ENCODE results near the gene ZBTB7C. TPM values are rescaled to one million over a fixed set of nuclear protein-coding genes. Genes with fewer than 3 reads are reported as not detected.

Gene ZBTB7C
- total RNA-seq, 1 donor from 2014 or later = 0.99 TPM

DNA sequence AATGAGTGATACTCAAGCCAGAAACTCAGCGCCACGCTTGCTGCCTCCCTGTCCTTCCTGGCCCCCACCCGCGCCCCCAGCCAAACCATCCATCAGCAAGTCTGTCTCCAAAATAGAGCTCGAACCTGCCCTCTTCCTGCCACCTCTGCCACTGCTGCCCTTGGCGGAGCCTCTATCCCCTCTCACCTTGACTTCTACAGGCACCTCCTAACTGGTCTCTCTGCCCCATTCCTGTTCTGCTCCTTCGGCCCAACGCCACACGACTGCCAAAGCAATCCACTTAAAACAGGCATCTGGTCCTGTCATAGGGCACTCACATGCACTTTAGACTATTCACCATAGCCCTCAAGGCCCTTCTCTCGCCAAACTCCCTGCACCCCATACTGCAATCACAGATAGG, 268.5 kb downstream of the ZBTB7C start:
- DNase-seq (ENCODE audit: low read depth) = no peak

DNA sequence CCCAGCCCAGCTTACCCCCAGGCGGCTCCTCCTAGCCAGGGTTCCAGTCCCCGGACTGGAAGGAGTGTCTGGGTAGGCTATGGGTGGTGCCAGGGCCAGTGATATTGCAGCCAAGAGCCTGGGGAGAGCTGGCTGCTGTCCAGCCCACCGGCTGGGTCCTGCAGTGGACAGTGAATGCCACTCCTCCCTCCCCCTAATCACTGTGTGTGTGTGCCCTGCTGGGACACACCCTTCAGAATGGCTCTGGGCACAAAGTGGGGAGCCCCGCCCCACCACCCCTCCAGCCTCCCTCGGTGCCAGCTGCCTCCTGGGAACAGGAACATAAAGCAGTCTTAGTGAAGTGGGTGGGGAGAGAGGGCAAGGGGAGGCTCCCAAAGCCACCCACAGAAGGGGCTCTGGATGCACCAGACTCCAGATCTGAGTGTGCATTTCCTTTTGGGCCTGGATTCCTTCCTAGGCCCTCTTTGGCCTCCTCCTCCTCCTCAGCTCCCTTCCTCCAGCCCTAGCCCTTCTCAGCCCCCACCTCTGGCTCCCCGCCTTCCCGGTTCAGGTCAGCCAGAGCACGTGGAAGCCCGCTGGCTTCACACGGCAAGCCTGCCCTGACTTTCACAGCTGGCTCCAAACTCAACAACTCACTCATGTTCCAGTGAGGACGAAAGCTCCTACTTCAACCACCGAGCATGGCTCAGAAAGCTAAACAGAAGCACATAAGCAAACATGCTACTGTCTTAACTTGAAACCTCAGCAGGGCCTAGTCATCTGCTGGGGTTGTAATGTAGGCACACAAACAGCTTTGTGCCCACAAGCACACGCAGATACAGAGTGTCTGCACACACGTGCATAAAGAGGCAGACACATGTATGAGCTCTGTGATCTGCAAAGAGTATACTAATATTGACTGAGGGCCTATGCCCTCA, 269.5 kb downstream of the ZBTB7C start:
- peak; percentile 58 for DNase-seq (ENCODE audit: low read depth)

DNA sequence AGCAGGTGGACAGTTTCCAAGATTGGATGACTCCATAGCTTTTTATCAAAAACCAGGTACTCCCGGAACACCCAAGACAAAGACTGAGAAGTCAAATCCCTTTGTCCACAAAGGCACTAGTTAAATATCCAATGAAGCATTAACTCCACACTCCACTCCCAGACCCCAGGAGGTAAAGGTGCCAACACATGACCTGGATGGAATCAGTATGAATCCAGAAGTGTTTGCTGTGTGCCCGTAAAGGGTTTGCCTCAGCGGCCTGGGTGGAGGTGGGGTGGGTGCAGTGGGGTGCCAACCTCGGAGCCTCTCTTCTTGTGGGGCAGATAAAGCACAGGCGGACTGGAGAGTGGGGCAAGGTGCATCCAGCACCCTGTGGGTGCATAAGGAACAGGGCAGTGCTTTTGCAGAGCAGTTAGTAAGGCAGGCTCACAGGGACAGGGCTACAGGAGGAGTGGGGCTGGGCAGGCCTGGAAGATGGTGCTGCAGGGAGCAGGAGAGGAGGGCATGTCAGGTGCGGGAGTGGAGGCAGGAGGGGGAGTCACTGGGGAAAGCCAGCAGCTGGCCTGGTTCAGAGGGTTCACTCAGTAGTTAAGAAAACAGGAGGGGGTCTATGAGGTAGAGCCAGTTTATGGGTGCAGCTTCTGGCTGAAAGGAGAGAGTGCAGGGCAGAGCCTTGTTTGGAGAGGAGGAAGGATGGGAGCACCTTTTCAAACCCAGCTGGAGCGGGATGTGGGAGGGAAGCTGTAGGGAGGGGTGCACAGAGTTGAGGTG, 270.3 kb downstream of the ZBTB7C start:
- no peak for DNase-seq (ENCODE audit: low read depth)

DNA sequence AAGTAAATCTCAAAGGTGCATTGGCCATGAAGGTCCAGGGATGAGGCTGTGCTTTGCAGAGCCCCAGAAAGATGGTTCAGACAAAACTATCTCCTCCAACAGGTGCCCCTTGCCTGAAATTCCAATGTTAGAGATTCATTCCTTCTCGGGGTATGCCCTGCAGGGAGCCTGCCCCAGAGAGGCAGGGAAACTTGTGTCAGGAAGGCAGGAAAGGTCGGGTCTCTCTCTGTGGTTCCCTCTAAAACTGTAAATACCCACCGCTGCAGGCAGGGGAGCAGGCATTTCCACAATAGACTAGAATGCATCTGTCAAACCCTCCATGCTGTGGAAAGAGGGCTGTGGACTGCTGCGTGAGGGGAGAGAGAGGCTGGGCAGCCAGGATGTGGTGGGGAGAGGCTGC, 271.0 kb downstream of the ZBTB7C start:
- DNase-seq (ENCODE audit: low read depth) = no peak

DNA sequence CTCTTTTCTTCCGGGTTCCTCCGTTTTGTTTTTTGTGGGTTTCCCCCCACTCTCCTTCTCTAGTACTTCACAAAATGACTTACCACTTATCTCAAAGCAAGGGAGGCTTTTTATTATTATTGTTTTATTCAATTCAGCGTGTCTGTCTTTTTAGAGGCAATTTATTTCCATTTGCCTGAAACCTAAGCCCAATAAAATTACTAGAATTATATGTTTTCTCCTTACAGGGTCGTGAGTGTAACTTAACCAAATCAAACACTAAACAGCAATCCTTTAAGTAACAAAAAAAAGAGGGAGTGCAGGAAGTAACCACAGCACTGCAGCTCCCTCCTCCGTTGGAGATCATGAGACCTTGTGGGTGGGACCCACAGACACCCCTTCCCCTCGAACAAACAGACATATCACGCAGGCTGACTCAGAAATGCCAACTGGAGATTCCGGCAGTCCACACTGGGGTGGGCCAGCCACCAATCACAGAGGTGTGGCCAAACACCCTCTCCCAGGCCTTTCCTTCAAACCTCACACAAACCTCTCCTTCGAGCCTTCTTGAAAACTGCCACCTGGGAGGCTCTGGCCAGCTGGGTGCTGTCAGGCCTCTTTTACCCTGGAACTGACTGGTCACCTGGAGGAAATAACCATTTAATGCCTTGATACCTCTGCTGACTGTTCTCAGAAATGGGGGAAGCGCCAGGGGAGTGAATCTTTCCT, 271.7 kb downstream of the ZBTB7C start:
- no peak for DNase-seq (ENCODE audit: low read depth)

DNA sequence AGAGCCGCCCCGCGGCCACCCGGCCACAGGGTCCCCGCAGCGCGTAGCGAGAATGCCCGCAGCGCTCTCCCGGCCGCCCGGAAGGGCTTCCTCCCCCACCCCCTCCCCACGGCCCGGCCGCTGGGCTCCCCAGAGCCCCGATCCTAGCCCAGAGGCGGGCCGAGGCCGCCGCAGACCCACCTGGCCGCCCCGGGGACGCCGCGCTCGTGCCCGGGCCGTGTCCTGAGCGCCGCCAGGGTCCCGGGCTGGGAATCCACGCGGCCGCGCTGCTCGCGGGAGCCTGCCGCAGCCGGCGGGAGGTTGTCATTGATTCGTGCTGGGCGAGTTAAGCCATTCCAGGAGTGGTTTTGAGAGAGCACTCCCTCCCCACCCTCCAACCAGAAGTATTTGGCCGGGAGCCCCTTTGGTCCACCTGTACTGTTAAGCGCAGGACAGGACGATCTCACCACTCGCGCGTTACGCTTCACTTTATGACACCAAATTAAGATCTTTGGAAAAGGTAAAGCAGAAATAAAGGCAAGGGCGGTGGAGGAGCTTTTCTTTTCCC, 272.3 kb downstream of the ZBTB7C start:
- DNase-seq (ENCODE audit: low read depth) = no peak

DNA sequence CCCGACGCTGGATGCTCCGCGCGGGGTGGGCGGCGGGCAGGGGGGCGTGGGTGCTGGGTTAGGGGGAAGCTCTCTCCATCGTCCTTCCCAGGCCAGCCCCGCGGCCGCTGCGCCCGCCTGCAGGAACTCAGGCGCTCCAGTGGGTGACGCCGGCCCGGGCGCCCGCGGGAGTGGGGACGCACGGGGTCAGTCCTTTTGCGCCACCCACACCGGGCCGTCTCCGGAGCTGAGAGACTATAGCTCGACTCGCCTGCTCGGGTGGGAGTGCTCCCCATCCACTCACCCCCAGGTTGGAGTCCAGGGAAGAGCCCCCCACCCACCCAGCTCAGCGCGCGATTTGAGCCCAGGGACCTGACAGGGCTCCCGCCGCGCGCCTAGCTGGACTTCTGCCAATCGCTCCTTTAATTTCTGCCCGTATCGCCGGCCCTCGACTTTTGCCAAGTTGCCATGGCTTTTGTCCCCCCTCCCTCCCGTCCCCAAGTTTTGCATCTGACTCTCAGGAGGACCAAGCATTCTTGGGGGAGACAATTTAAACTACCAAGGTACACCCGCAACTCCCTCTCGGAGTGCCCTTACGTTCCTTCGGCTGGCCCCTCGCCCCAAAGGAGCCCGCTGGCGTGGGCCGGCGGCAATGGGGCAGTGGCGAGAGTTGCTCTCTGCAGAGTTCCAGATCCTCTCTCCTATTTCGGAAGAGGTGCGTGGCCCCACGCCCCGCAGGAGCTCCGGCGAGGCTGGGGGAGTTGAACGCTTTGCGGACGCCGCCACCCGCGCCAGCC, 272.9 kb downstream of the ZBTB7C start:
- no peak for DNase-seq (ENCODE audit: low read depth)

DNA sequence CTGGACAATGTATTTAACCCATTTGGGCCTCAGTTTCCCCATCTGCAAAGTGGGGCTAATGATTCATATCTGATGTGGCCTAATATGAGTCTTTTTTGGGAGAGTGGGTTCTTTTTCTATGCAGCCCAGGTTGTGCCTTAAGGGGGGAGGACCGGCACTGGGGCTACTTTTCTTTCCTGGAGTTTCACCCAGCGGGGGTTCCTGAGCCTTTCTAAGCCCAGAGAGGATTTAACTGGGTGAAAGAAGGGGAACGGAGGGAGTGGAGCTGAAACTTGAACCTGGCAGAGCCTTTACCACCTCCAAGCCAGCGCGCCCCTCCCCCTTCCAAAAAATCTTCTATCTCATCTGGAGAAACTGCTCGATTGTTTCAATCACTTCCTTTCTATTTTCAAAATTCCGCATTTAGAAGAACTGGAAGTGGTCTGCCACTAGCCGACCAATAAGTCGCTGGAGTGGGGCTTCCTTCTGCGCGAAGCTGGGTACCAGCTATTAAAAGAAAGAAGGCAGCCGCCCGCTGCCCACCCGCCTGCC, 273.7 kb downstream of the ZBTB7C start:
- no peak for DNase-seq (ENCODE audit: low read depth)

DNA sequence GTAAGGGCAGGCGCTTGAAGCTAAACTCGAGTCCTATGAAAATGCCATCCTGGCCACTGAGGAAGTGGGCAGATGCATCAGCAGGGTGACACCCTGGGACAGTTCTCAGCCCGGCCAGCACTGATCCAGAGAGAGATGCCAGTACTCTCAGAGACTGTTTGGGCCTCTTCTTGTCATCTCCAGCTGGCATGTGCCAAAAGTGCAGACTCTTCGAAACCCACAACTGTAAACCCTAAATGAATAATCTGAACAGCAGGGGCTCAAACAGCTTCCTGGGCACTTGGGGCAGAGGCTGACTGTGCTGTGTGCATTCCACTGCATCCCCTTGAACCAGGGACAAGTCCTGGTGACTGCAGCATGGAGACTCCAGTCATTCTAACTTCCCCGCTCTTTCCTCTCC, 274.6 kb downstream of the ZBTB7C start:
- no peak for DNase-seq (ENCODE audit: low read depth)

DNA sequence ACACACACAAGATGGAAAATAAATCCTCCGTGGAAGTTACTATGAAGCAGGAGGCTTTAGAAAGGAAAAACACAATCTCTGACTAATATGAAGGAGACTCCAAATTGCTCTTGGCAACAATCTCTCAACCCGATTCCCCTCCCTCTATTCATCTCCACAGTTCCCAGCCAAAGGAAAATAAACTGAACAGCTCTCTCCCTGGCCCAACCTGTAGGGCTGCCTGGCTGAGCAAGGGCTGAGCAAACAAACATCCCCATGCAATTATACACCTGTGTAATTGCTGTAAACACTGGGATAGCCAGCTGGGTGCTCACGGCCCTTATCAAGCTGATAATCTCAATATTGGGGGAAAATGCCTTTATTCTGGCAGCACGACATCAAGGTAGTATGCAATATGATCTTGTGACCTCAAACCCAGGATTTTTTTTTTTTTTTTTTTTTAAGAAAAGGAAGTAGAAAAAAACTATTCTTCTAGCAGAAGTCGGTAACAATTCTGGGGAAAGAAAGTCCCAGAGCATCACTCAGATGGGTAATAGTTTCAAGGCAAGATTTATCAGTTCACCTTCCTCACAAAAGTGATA, 275.4 kb downstream of the ZBTB7C start:
- DNase-seq (ENCODE audit: low read depth) = peak; percentile 63

DNA sequence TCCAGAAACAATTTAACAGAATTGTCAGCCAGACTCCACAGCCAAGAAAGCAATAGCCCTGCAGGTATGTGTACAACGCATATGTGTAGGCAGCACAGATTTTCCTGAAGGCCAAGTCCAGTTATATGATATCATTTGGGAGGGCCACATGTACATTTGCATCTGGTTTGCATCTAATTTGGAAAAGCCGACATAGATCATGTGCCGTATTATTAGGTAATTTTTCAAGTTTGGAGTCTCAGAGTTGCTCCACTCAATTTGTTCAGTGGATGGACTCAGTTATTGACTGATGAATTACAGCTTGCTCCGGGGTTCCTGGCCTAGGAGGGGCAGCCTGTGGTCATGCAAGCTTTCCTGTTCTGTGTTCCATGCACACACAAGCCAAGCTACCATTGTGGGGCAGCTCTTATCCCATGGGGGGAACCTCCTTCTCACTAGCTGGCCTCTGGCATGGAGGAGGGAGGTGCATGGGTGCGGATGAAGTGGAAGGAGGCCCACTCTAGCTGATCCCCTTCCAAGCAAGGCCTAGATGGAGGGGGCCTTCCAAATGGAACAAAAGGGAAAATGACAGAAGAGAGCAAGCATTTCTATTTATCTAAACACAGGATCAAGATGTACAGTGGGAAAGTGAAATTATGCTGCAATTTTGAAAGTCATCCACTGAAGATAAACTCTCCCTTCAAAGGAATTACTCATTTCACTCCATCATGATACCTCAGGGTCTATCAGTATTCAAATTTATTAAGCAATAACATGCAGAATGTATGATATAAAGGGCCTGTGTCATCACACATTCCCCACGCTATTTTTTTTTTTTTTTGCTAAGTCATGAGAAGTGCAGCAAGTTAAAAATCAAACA, 276.2 kb downstream of the ZBTB7C start:
- DNase-seq (ENCODE audit: low read depth) = no peak

DNA sequence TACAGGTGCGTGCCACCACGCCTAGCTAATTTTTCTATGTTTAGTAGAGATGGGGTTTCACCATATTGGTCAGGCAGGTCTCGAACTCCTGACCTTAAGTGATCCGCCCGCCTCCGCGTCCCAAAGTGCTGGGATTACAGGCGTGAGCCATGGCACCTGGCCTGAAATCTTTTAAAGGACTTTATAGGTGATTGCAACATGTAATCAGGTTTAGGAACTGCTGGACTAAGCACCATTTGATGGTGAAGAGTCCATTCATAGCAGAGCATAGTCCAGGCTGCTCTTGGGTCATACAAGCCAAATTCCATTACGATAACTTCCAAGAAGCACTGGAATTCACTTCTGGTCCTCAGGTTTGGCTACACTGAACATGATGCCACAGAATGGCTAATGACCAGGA, 278.1 kb downstream of the ZBTB7C start:
- no peak for DNase-seq (ENCODE audit: low read depth)

DNA sequence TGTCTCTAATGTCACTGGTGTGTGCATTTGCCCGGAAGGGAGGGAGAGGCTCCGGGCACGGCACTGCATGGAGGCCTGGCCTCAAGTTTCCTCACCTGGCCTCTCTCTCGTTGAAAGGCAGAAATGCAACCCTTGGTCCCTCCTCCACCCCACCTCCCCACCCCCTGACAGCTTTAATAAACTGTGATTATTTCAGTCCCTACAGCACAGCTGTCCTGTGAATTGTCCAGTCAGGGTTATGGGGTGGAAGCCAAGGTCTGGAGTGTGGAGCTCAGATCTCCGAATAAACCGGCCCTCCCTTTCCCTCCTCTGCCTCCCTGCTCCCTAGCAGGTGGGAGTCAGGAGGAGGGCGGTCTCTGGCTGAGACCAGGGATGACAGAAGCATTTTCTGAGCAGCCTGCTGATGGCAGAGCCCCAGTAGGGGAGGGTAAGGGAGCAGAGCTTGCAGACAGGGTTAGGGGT, 279.5 kb downstream of the ZBTB7C start:
- no peak for DNase-seq (ENCODE audit: low read depth)

DNA sequence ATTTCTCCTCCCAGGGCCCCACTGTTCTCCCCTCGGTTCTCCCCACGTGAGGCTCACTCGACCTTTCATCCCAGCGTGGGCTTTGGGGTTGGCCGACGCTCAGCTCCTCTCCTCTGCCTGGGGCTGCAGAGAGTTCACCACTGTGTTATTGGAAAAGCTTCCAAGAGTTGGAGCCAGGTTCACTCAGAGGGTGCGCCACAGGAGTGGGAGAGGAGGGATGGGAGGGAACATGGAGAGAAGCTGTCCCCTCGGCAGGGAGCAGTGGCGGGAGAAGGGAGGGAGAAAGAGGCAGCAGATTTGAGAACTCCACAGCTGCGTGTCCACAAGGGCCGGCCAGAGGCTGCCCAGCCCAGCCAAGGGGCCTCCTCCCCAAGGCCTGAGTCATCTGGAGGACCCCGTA, 281.6 kb downstream of the ZBTB7C start:
- DNase-seq (ENCODE audit: low read depth) = no peak

DNA sequence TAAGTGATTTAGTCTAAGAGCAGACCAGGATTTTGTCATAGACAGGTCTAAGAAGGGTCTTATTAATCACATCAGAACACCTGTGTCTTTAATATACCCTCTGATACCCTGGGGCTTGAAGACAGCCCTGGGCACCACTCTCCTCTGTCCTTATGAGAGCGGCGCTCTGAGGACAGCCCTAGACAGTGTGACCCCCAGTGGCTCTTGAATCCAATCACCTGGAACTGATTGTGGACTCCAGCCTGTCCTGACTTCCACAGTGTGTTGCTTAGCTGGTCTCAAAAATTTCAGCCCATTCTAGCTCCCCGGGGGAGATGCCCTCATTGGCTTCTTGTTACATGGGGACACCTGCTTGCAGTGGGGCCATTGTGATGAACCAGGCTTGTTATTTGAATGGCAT, 282.9 kb downstream of the ZBTB7C start:
- DNase-seq (ENCODE audit: low read depth) = no peak

DNA sequence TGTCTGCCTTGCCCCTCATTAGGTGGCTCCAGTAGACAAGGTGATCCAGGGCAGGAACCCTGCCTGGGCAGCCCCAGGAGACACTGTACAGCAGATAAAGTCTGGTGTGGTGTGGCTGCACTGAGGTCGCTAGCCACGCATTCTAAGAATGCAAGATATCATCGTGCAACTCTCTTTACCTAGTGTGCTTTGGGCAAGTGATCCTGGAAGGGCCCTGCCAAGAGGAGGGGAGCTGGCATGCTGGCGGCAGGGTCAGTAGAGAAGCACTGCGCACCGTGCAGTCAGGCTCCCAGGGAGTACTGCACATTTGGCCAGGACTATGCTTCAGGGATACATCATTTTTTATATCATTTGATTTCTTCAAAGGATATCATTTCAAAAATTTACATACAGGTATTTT, 283.5 kb downstream of the ZBTB7C start:
- no peak for DNase-seq (ENCODE audit: low read depth)

DNA sequence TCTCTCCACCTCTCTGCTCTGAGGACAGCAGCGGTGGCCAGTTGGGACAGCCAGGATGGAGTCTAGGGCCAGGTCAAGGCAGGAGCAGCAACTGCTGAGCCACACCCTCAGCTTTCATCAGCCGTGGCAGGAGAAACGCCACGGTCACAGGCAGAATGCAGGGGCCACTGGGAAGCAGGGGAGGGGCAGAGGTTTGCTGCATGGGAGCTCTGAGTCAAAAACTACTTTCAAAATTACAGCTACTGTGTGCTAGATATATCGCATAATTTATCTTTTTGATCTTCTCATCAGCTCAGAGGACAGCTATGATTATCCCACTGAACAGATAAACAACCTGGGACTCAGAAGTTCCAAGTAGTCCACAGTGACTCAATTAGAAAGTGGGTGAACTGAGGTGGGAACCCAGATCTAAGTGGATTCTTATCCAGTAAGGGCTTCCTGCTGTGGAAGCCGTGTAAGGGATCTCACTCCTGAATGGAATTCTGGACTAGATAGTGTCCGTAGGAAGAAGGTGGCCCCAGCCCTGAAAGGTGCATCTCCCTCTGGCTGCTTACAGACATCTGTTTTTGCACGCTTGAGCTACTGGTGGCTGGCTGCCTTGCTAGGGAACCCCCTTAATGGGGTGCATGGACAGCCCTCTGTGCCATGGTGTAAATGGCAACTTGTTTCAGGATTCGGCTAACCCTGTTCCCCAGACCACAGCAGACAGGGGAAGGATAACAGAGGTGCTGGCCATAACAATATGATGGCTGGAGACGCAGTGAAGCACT, 284.1 kb downstream of the ZBTB7C start:
- no peak for DNase-seq (ENCODE audit: low read depth)

DNA sequence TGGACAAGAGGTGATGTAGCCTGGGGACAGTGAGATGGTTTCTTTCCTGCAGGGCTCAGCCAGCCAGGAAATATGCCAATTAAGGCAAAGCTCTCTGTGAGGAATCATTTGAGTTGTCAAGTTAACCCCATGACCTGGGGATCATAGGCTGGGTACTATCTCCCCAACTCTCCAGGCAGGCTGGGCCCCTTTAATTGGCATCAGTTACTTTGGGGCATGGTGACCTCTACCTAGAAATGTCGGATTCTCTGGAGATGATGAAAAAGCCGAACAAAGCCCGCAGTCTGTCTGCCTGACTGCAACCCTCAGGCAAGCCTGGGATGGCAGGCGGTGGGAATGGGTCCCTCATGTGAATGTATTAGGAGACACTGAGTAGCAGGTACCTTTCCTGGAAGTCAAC, 285.2 kb downstream of the ZBTB7C start:
- DNase-seq (ENCODE audit: low read depth) = no peak

DNA sequence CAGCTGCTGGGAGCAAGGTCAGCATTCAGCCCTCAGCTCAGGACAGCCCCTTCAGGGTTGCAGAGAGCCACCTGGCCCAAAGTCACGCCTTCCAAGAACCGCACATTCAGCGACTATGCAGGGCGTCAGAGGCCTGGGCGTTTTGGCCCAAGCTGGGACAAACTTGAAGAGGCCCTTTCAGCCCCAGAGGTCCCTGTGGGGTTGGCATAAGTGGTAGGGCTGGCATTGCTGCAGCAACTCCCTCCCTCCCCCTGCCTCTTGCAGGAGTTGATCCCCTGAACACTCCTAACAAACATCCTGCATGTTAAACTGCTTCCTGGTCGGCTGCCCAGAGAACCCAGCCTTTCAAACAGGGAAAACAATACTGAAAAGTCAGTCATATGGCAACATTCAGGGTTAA, 285.9 kb downstream of the ZBTB7C start:
- no peak for DNase-seq (ENCODE audit: low read depth)
